HG03432 (cell line): ENCODE data around the gene KCNJ5.
A peak's percentile ranks its signal among the peaks of the same experiment; 100 is the strongest.

ENCODE experiments used
- ATAC-seq: cut with Tn5 transposase; IDR thresholded peaks from one replicate; pipeline ENCODE4 v1.9.1; 2021; ENCODE audit warnings: mild to moderate bottlenecking, moderate library complexity; ENCODE audit not compliant: unreplicated experiment

Gene KCNJ5

GRCh38 chr11:128946648-128947047 is 55.5 kb downstream of the KCNJ5 start:
- no peak for ATAC-seq

GRCh38 chr11:128947773-128948172 is 56.6 kb downstream of the KCNJ5 start:
- ATAC-seq = no peak

- peak; percentile 65 for ATAC-seq
Observed at GRCh38 chr11:128948583-128948982, 57.4 kb downstream of the KCNJ5 start.

GRCh38 chr11:128949791-128950454 is 58.8 kb downstream of the KCNJ5 start:
- no peak for ATAC-seq

GRCh38 chr11:128953151-128953550 is 62.0 kb downstream of the KCNJ5 start:
- no peak for ATAC-seq

GRCh38 chr11:128955636-128956035 is 64.5 kb downstream of the KCNJ5 start:
- no peak for ATAC-seq

GRCh38 chr11:128956401-128957201 is 65.4 kb downstream of the KCNJ5 start:
- ATAC-seq = peak; percentile 60

- ATAC-seq = no peak
Observed at GRCh38 chr11:128957202-128957482, 66.0 kb downstream of the KCNJ5 start.

- ATAC-seq = no peak
Observed at GRCh38 chr11:128961645-128962044, 70.5 kb downstream of the KCNJ5 start.

- no peak for ATAC-seq
Observed at GRCh38 chr11:128962896-128963295, 71.7 kb downstream of the KCNJ5 start.

- no peak for ATAC-seq
Observed at GRCh38 chr11:128963744-128964325, 72.7 kb downstream of the KCNJ5 start.

GRCh38 chr11:128964463-128964930 is 73.3 kb downstream of the KCNJ5 start:
- ATAC-seq = no peak

GRCh38 chr11:128965485-128965884 is 74.3 kb downstream of the KCNJ5 start:
- ATAC-seq = peak; percentile 98

- no peak for ATAC-seq
Observed at GRCh38 chr11:128967578-128967977, 76.4 kb downstream of the KCNJ5 start.

GRCh38 chr11:128968916-128969315 is 77.8 kb downstream of the KCNJ5 start:
- ATAC-seq = no peak
